ENCODE measurements around the gene RALGPS1. TPM values are rescaled to one million over a fixed set of nuclear protein-coding genes. Genes with fewer than 3 reads are reported as not detected.

The RALGPS1 gene
- total and polyA plus RNA-seq, 2 of the 13 experiments (the other 11 are each of a cell fraction or from before 2014, with no cell fraction given): 3.7 to 6.5 TPM

DNA sequence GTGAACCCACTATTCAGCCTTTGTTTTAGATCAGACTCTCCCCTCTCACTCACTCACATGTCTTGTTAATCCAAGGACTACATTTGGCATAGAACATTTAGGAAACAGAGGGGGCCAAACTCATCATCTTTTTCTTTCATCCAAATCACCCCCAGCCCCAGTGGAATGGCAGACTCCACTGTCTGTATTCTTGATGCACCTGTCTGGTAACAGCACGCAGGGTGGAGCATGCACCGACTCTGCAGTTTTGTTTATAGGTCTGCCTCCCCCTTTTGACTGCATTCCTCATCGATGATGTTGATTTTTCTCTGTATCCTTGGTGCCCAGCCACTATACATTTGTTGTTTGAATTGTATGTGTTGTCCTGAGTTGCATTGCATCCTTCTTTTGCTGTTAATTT is 141.9 kb downstream of the RALGPS1 start:
- Histone ChIP-seq H3K36me3 (replicated peaks in 1 of 2; ENCODE audit: control insufficient read depth in 1 of 2, insufficient read depth in 2 of 2, low read length in 2 of 2) (no peaks in the 10 kb centered on the region), H2AFZ (ENCODE audit: low read length) (no peak overlapping the region), H3K27ac (ENCODE audit: extremely low read length, insufficient read depth, low read length) (no peak overlapping the region), H3K79me2 (ENCODE audit: insufficient read depth, low read length) (no peaks in the 10 kb centered on the region), H3K9ac (ENCODE audit: insufficient read depth, low read depth, low read length) (no peak overlapping the region), H3K27me3 (ENCODE audit: control insufficient read depth in 1 of 2, insufficient read depth in 2 of 2, low read length in 2 of 2) (no peaks in the 10 kb centered on the region), H4K20me1 (ENCODE audit: insufficient read depth, low read length) (no peaks in the 10 kb centered on the region), H3K4me2 (ENCODE audit: low read depth, low read length) (no peak overlapping the region), H3K9me3 (ENCODE audit: low read length) (no peaks in the 10 kb centered on the region), H3K4me1 (ENCODE audit: insufficient read depth, low read length) (peaks cover 10% of the 10 kb centered on the region), H3K4me3 (replicated peaks in 1 of 3; ENCODE audit: insufficient read depth in 1 of 3, low read depth in 2 of 3, low read length in 3 of 3) (no peak overlapping the region)
- TF ChIP-seq ZNF577 (CRISPR knock-in tag; IDR thresholded peaks at IDR 0.05; ENCODE audit: borderline replicate concordance, low read depth) (no peak), MBD4 (IDR thresholded peaks at IDR 0.05; ENCODE audit: borderline replicate concordance, low read length) (no peak), ZNF75D (CRISPR knock-in tag; IDR thresholded peaks at IDR 0.05; ENCODE audit: borderline replicate concordance) (no peak), KDM1A (CRISPR knock-in tag; IDR thresholded peaks at IDR 0.05) (no peak), ZNF3 (CRISPR knock-in tag; IDR thresholded peaks at IDR 0.05) (no peak)
- TF ChIP-seq, protein P1, sequence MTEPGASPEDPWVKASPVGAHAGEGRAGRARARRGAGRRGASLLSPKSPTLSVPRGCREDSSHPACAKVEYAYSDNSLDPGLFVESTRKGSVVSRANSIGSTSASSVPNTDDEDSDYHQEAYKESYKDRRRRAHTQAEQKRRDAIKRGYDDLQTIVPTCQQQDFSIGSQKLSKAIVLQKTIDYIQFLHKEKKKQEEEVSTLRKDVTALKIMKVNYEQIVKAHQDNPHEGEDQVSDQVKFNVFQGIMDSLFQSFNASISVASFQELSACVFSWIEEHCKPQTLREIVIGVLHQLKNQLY (CRISPR knock-in tag; IDR thresholded peaks at IDR 0.05): no peak
- TF ChIP-seq, protein P2, sequence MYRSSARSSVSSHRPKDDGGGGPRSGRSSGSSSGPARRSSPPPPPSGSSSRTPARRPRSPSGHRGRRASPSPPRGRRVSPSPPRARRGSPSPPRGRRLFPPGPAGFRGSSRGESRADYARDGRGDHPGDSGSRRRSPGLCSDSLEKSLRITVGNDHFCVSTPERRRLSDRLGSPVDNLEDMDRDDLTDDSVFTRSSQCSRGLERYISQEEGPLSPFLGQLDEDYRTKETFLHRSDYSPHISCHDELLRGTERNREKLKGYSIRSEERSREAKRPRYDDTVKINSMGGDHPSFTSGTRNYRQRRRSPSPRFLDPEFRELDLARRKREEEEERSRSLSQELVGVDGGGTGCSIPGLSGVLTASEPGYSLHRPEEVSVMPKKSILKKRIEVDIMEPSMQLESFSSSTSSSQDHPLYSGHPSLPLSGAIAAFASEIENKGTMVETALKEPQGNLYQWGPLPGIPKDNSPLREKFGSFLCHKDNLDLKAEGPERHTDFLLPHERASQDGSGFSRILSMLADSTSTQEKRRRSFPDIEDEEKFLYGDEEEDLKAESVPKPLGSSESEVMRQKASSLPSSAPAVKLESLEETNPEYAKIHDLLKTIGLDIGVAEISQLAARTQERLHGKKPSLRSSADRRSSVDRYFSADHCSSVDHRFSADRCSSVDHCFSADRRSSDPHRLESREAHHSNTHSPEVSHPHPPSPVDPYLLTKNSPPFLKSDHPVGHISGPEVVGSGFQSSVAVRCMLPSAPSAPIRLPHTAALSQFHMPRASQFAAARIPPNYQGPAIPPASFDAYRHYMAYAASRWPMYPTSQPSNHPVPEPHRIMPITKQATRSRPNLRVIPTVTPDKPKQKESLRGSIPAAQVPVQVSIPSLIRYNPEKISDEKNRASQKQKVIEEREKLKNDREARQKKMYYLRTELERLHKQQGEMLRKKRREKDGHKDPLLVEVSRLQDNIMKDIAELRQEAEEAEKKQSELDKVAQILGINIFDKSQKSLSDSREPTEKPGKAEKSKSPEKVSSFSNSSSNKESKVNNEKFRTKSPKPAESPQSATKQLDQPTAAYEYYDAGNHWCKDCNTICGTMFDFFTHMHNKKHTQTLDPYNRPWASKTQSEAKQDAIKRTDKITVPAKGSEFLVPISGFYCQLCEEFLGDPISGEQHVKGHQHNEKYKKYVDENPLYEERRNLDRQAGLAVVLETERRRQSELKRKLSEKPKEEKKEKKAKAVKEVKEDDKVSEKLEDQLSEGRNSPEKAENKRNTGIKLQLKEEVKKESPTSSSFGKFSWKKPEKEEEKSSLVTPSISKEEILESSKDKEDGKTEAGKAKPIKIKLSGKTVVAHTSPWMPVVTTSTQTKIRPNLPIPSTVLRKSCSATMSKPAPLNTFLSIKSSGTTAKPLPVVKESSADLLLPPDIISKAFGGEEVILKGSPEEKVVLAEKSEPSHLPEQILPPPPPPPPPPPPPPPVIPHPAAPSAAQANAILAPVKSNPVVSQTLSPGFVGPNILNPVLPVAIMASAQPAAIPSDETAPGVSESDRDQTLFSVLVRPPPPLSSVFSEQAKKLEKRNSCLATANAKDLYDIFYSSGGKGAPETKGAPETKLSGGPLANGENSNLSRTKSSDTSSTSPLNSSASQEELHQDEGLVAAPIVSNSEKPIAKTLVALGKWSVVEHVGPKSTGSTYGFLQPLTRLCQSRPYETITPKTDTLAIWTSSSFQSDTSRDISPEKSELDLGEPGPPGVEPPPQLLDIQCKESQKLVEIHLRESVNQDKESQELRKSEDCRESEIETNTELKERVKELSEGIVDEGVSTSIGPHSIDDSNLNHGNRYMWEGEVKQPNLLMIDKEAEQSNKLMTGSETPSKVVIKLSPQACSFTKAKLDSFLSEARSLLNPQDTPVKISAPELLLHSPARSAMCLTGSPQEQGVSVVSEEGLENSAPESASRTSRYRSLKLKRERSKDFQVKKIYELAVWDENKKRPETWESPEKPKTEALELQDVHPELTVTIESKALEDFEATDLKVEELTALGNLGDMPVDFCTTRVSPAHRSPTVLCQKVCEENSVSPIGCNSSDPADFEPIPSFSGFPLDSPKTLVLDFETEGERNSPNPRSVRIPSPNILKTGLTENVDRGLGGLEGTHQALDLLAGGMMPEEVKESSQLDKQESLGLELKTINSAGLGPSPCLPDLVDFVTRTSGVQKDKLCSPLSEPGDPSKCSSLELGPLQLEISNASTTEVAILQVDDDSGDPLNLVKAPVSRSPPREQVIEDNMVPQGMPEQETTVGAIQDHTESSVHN (CRISPR knock-in tag; IDR thresholded peaks at IDR 0.05): no peak
- ChIA-PET CTCF (ENCODE audit: low intra/inter-chr PET ratio, low total read pairs) (no interaction called here), POLR2A (no interaction called here)
- 69% methylated on average over 3 of the region's 3 CpGs for WGBS (ENCODE audit: low lambda C conversion rate)
- DNase-seq (ENCODE audit: low spot score) (no peak), FAIRE-seq (no peak), ATAC-seq (no peak)
- no TSS peak for BruUV-seq (replicated peaks)
- in situ Hi-C loops (cut with HindIII; ENCODE audit: extremely low pct_ligation_motif_present, low pct_unique_long_range_greater_than_20kb) (no loop called here), intact Hi-C loops (cut with micrococcal nuclease; ENCODE audit: unreplicated experiment) (no loop called here)

All from HepG2 (cell line).